Measurements from ENCODE around the gene MUC5B.

Gene MUC5B

DNA sequence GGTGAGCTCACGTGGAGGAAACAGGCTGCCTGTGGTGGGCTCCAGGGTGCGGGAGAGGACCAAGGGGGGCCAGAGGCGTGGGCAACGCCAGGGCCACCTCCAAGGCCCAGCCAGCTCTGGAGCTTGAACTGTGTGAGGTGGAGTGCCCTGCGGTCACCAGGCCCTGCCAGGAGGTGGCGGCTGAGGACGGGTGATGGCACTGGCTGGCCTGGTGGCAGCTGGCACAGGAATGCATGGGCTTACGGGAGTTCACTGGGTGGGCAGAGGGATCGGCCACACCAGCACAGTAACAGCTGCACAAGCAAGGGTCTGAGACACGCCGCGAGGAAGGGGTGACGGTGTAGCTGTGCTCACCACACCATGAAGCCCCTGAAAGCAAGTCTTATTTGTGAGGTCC is 70.8 kb downstream of the MUC5B start:
- DNase-seq (ENCODE audit: low spot score) = no peak
- TF ChIP-seq, protein P1, sequence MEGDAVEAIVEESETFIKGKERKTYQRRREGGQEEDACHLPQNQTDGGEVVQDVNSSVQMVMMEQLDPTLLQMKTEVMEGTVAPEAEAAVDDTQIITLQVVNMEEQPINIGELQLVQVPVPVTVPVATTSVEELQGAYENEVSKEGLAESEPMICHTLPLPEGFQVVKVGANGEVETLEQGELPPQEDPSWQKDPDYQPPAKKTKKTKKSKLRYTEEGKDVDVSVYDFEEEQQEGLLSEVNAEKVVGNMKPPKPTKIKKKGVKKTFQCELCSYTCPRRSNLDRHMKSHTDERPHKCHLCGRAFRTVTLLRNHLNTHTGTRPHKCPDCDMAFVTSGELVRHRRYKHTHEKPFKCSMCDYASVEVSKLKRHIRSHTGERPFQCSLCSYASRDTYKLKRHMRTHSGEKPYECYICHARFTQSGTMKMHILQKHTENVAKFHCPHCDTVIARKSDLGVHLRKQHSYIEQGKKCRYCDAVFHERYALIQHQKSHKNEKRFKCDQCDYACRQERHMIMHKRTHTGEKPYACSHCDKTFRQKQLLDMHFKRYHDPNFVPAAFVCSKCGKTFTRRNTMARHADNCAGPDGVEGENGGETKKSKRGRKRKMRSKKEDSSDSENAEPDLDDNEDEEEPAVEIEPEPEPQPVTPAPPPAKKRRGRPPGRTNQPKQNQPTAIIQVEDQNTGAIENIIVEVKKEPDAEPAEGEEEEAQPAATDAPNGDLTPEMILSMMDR (IDR thresholded peaks at IDR 0.05; ENCODE audit: borderline replicate concordance, control extremely low read depth, extremely low read depth, insufficient read depth, missing control alignments) = no peak
- in situ Hi-C loops (cut with MboI; ENCODE audit: low sequenced_read_pairs, unreplicated experiment) = no loop called here

GRCh38 chr11:1295086-1295485 is 72.2 kb downstream of the MUC5B start:
- no peak for DNase-seq (ENCODE audit: low spot score)
- in situ Hi-C loops (cut with MboI; ENCODE audit: low sequenced_read_pairs, unreplicated experiment) = no loop called here
- TF ChIP-seq, protein P1 (IDR thresholded peaks at IDR 0.05; ENCODE audit: borderline replicate concordance, control extremely low read depth, extremely low read depth, insufficient read depth, missing control alignments) = no peak

GRCh38 chr11:1295591-1295990 is 72.7 kb downstream of the MUC5B start:
- in situ Hi-C loops (cut with MboI; ENCODE audit: low sequenced_read_pairs, unreplicated experiment) = no loop called here
- DNase-seq (ENCODE audit: low spot score) = no peak
- TF ChIP-seq, protein P1 (IDR thresholded peaks at IDR 0.05; ENCODE audit: borderline replicate concordance, control extremely low read depth, extremely low read depth, insufficient read depth, missing control alignments) = no peak

- DNase-seq (ENCODE audit: low spot score) = no peak
- TF ChIP-seq, protein P1 (IDR thresholded peaks at IDR 0.05; ENCODE audit: borderline replicate concordance, control extremely low read depth, extremely low read depth, insufficient read depth, missing control alignments) = no peak
- in situ Hi-C loops (cut with MboI; ENCODE audit: low sequenced_read_pairs, unreplicated experiment) = no loop called here
These were observed 73.4 kb downstream of the MUC5B start for GRCh38 chr11:1296287-1296686.

DNA sequence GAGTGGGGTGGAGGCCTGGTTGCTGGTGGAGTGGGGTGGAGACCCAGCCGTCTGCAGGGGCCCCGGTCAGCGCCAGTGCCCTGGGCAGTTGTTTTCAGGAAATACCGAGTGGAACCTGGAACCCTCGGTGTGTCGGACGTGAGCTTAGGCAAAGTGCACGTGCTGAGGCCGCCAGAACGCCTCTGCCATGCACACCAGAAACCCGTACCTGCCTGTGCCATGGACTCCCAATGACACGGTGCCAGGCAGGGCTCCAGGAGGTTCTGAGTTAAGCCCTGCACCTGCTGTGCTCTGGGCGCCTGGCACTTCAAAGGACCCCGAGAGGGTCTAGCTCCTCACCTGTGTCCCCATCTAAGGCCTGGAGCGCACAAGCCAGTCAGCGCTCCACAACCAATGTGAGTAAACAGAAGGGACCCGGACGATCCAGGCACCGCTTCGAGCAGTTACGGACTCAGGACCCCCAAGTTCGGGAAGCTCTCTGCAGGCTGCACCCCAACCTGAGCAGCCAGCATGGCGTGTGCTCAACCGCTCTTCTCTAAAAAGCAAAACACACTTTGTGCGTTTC is 74.2 kb downstream of the MUC5B start:
- TF ChIP-seq, protein P1 (IDR thresholded peaks at IDR 0.05; ENCODE audit: borderline replicate concordance, control extremely low read depth, extremely low read depth, insufficient read depth, missing control alignments) = no peak
- DNase-seq (ENCODE audit: low spot score) = no peak
- in situ Hi-C loops (cut with MboI; ENCODE audit: low sequenced_read_pairs, unreplicated experiment) = no loop called here

- in situ Hi-C loops (cut with MboI; ENCODE audit: low sequenced_read_pairs, unreplicated experiment) = no loop called here
- no peak for DNase-seq (ENCODE audit: low spot score)
- TF ChIP-seq, protein P1 (IDR thresholded peaks at IDR 0.05; ENCODE audit: borderline replicate concordance, control extremely low read depth, extremely low read depth, insufficient read depth, missing control alignments) = no peak
These were observed 75.0 kb downstream of the MUC5B start for GRCh38 chr11:1297576-1298473.

All from GM13976 (cell line).